H1 (cell line): ENCODE data around the gene OSBP. TPM values are rescaled to one million over a fixed set of nuclear protein-coding genes. Genes with fewer than 3 reads are reported as not detected.

Source experiments
- CTCF ChIA-PET: fragments of 300-600 bp; sonication (Branson Sonifier 250); formaldehyde crosslinking; loops from one replicate; lab custom pipeline; 2021; ENCODE audit not compliant: partially characterized antibody; lab: Charles Lee
- POLR2A ChIA-PET: fragments of 300-600 bp; sonication (Branson Sonifier 250); formaldehyde crosslinking; loops from one replicate; lab custom pipeline; 2021; ENCODE audit warnings: inconsistent platforms; ENCODE audit not compliant: partially characterized antibody; lab: Charles Lee
- DNase-seq, 2 experiments: peaks; one replicate each; pipeline versions ENCODE4 v3.0.0 to v3.0.0-alpha.2; 2010 to 2022; ENCODE audit warnings: low spot score in 2 of 2, low read depth in 1 of 2, mixed read lengths in 1 of 2
- FAIRE-seq: peaks from 2 replicates; lab custom pipeline; 2011; peaks lifted over from hg19 to GRCh38; lab: Jason Lieb, UNC
- H2AFZ ChIP-seq: 2 replicates; pipeline ENCODE4 v1.8.1; 2012; ENCODE audit warnings: low read length, inconsistent platforms
- H2AK5ac ChIP-seq: 2 replicates; pipeline ENCODE4 v1.6.1; 2013; ENCODE audit warnings: low read depth, low read length
- H2BK120ac ChIP-seq: replicated peaks from 2 replicates; pipeline ENCODE3; 2013; ENCODE audit warnings: low read depth, low read length, inconsistent platforms
- H2BK12ac ChIP-seq: 2 replicates; pipeline ENCODE4 v1.6.1; 2013; ENCODE audit warnings: low read depth, low read length
- H2BK15ac ChIP-seq: 2 replicates; pipeline ENCODE4 v1.6.1; 2013; ENCODE audit warnings: low read length
- H2BK20ac ChIP-seq: 2 replicates; pipeline ENCODE4 v1.6.1; 2013; ENCODE audit warnings: low read length
- H2BK5ac ChIP-seq: 2 replicates; pipeline ENCODE4 v1.6.1; 2013; ENCODE audit warnings: low read depth, low read length
- H3K14ac ChIP-seq: 2 replicates; pipeline ENCODE4 v1.6.1; 2013; ENCODE audit warnings: inconsistent platforms; ENCODE audit not compliant: insufficient read length
- H3K18ac ChIP-seq: 2 replicates; pipeline ENCODE4 v1.6.1; 2013; ENCODE audit warnings: low read length; ENCODE audit errors: extremely low read depth
- H3K23ac ChIP-seq: 2 replicates; pipeline ENCODE4 v1.6.1; 2013; ENCODE audit warnings: inconsistent platforms; ENCODE audit not compliant: insufficient read length
- H3K23me2 ChIP-seq: 2 replicates; pipeline ENCODE4 v1.6.1; 2013; ENCODE audit warnings: low read depth, low read length
- H3K27ac ChIP-seq: 2 replicates; pipeline ENCODE4 v1.6.1; 2011; ENCODE audit warnings: low read depth, low read length, inconsistent platforms
- H3K27me3 ChIP-seq, 4 experiments: replicated peaks in 1 of 4; 1 replicate in 1 of 4; 2 replicates in 3 of 4; pipeline versions ENCODE4 v1.6.1 to v1.8.1; 2011 to 2013; ENCODE audit warnings: low read length in 3 of 4, mild to moderate bottlenecking in 3 of 4, inconsistent platforms in 2 of 4, mixed read lengths in 2 of 4, moderate library complexity in 1 of 4; ENCODE audit not compliant: control insufficient read depth in 3 of 4, insufficient read depth in 3 of 4; ENCODE audit errors: extremely low read depth in 1 of 4
- H3K36me3 ChIP-seq, 4 experiments: 2 replicates each; pipeline versions ENCODE4 v1.6.1 to v1.8.1; 2011 to 2013; ENCODE audit warnings: mild to moderate bottlenecking in 4 of 4, low read length in 3 of 4, moderate library complexity in 2 of 4, control low read depth in 1 of 4, inconsistent platforms in 1 of 4; ENCODE audit not compliant: insufficient read depth in 4 of 4, control insufficient read depth in 2 of 4
- H3K4ac ChIP-seq: replicated peaks from 2 replicates; pipeline ENCODE3; 2013; ENCODE audit warnings: low read length, low read depth, mixed read lengths, inconsistent platforms; ENCODE audit not compliant: insufficient read length
- H3K4me1 ChIP-seq, 4 experiments: replicated peaks in 1 of 4; 1 replicate in 1 of 4; 2 replicates in 3 of 4; pipeline versions ENCODE4 v1.6.1 to v1.8.1; 2011 to 2013; ENCODE audit warnings: low read length in 3 of 4, inconsistent platforms in 2 of 4, mixed read lengths in 1 of 4; ENCODE audit not compliant: insufficient read depth in 4 of 4, control insufficient read depth in 3 of 4
- H3K4me2 ChIP-seq, 2 experiments: 2 replicates each; pipeline versions ENCODE4 v1.6.1 to v1.8.1; 2011 to 2013; ENCODE audit warnings: low read depth in 2 of 2, low read length in 2 of 2, control low read depth in 1 of 2, inconsistent platforms in 1 of 2, mild to moderate bottlenecking in 1 of 2; ENCODE audit not compliant: insufficient read depth in 1 of 2
- H3K4me3 ChIP-seq, 4 experiments: fragments of 200-600, 300-600 bp in 1 of 4; sonication (generic), shearing (Covaris generic), sonication (Bioruptor Twin) in 1 of 4; 2 replicates each; pipeline versions ENCODE4 v1.5.1 to v1.8.1; 2011 to 2016; ENCODE audit warnings: low read length in 4 of 4, low read depth in 3 of 4, control low read depth in 2 of 4, inconsistent platforms in 2 of 4, mild to moderate bottlenecking in 2 of 4, mixed read lengths in 1 of 4, moderate library complexity in 1 of 4; ENCODE audit not compliant: insufficient read depth in 2 of 4; ENCODE audit errors: extremely low read depth in 1 of 4
- H3K56ac ChIP-seq: replicated peaks from 2 replicates; pipeline ENCODE3; 2013; ENCODE audit warnings: low read depth, mild to moderate bottlenecking, mixed read lengths, low read length, inconsistent platforms; ENCODE audit not compliant: insufficient read length
- H3K79me1 ChIP-seq: 2 replicates; pipeline ENCODE4 v1.6.1; 2013; ENCODE audit warnings: low read depth, low read length, control low read depth
- H3K79me2 ChIP-seq, 2 experiments: 2 replicates each; pipeline versions ENCODE4 v1.6.1 to v1.8.1; 2012 to 2013; ENCODE audit warnings: low read length in 2 of 2, mild to moderate bottlenecking in 2 of 2, inconsistent platforms in 1 of 2; ENCODE audit not compliant: insufficient read depth in 2 of 2, control insufficient read depth in 1 of 2
- H3K9ac ChIP-seq, 4 experiments: replicated peaks in 1 of 4; 1 replicate in 1 of 4; 2 replicates in 3 of 4; pipeline versions ENCODE4 v1.6.1 to v1.8.1; 2011 to 2013; ENCODE audit warnings: low read depth in 3 of 4, low read length in 3 of 4, control low read depth in 2 of 4, mild to moderate bottlenecking in 2 of 4, moderate library complexity in 2 of 4, inconsistent platforms in 1 of 4; ENCODE audit errors: extremely low read depth in 1 of 4
- H3K9me3 ChIP-seq, 2 experiments: 2 replicates each; pipeline versions ENCODE4 v1.6.1 to v1.8.1; 2012 to 2013; ENCODE audit warnings: mild to moderate bottlenecking in 2 of 2, moderate library complexity in 2 of 2, control low read depth in 1 of 2, inconsistent platforms in 1 of 2, low read depth in 1 of 2, low read length in 1 of 2, mixed read lengths in 1 of 2; ENCODE audit not compliant: insufficient read depth in 2 of 2
- H4K20me1 ChIP-seq, 2 experiments: replicated peaks in 1 of 2; 2 replicates each; pipeline versions ENCODE3 to v1.8.1; 2011 to 2013; ENCODE audit warnings: inconsistent platforms in 2 of 2, low read length in 2 of 2, mild to moderate bottlenecking in 1 of 2; ENCODE audit not compliant: insufficient read depth in 2 of 2, control insufficient read depth in 1 of 2
- H4K5ac ChIP-seq: 2 replicates; pipeline ENCODE4 v1.6.1; 2013; ENCODE audit warnings: low read length, low read depth, mixed read lengths, inconsistent platforms; ENCODE audit not compliant: insufficient read length
- H4K8ac ChIP-seq: 2 replicates; pipeline ENCODE4 v1.8.0; 2013; ENCODE audit warnings: mild to moderate bottlenecking, moderate library complexity, low read length, inconsistent platforms; ENCODE audit not compliant: insufficient read depth; ENCODE audit errors: extremely low read depth
- H4K91ac ChIP-seq: replicated peaks from 2 replicates; pipeline ENCODE3; 2013; ENCODE audit warnings: low read length, mixed read lengths, inconsistent platforms; ENCODE audit not compliant: insufficient read length
- BRCA1 ChIP-seq: IDR thresholded peaks from 2 replicates; pipeline ENCODE4 v1.6.1; 2012; ENCODE audit warnings: low read depth, low read length, improper control_type of control experiment
- CBX5 ChIP-seq: fragments of 300-800, 300-1000 bp; sonication (generic); IDR thresholded peaks from 2 replicates; pipeline ENCODE4 v1.7.1; 2016; ENCODE audit warnings: antibody characterized with exemption, low read length, low read depth
- GTF2F1 ChIP-seq: IDR thresholded peaks from 2 replicates; pipeline ENCODE4 v1.6.1; 2012; ENCODE audit warnings: low read depth, low read length, improper control_type of control experiment, borderline replicate concordance
- MAX ChIP-seq: IDR thresholded peaks from 2 replicates; pipeline ENCODE4 v1.6.1; 2012; ENCODE audit warnings: inconsistent platforms
- NANOG ChIP-seq: IDR thresholded peaks from 2 replicates; pipeline ENCODE4 v1.6.1; 2011; ENCODE audit warnings: low read length, low read depth, mild to moderate bottlenecking, inconsistent platforms; ENCODE audit not compliant: insufficient read depth, poor library complexity, severe bottlenecking
- POLR2A ChIP-seq, 2 experiments: IDR thresholded peaks; 1 replicate in 1 of 2; 2 replicates in 1 of 2; pipeline ENCODE4 v1.6.1; 2011; ENCODE audit warnings: low read depth in 2 of 2, low read length in 2 of 2, mild to moderate bottlenecking in 2 of 2; ENCODE audit errors: control extremely low read depth in 1 of 2
- RAD21 ChIP-seq, 2 experiments: IDR thresholded peaks in 1 of 2; conservative IDR thresholded peaks in 1 of 2; 2 replicates each; pipeline ENCODE4 v1.6.1; 2011; ENCODE audit warnings: low read depth in 2 of 2, low read length in 2 of 2, improper control_type of control experiment in 1 of 2, inconsistent platforms in 1 of 2, mild to moderate bottlenecking in 1 of 2, moderate library complexity in 1 of 2
- SUZ12 ChIP-seq: fragments of 200-600 bp; sonication (generic); IDR thresholded peaks from 2 replicates; pipeline ENCODE4 v1.6.1; 2012; ENCODE audit warnings: mild to moderate bottlenecking, inconsistent platforms, low read length, moderate library complexity, mixed read lengths
- TAF7 ChIP-seq: optimal IDR thresholded peaks from 2 replicates; pipeline ENCODE3; 2011; ENCODE audit warnings: low read depth, mild to moderate bottlenecking, inconsistent platforms, low read length, moderate library complexity, borderline replicate concordance
- TCF12 ChIP-seq: IDR thresholded peaks from 2 replicates; pipeline ENCODE4 v1.6.1; 2011; ENCODE audit warnings: low read depth, mild to moderate bottlenecking, low read length
- TEAD4 ChIP-seq: IDR thresholded peaks from 2 replicates; pipeline ENCODE4 v1.6.1; 2012; ENCODE audit warnings: low read depth, low read length, inconsistent platforms, mixed read lengths
- USF2 ChIP-seq: IDR thresholded peaks from 2 replicates; pipeline ENCODE4 v1.6.1; 2011; ENCODE audit warnings: low read length, improper control_type of control experiment
- WGBS, 2 experiments: shearing (Covaris generic) in 1 of 2; methylation state at CpG; one replicate each; pipeline versions ENCODE4 v1.1.6 to v1.1.7; 2013 to 2015; ENCODE audit warnings: low lambda C conversion rate in 2 of 2, mixed read lengths in 2 of 2, inconsistent platforms in 1 of 2, low coverage in 1 of 2, missing lambda C conversion rate in 1 of 2; ENCODE audit not compliant: insufficient replicate concordance in 2 of 2, insufficient coverage in 1 of 2, insufficient read length in 1 of 2; ENCODE audit errors: extremely low coverage in 1 of 2, missing lambda C conversion rate in 1 of 2; 5-methylcytosine and 5-hydroxymethylcytosine counted together
- polyA plus RNA-seq, 7 experiments: library from polyadenylated mRNA; depleted of rRNA in 3 of 7; stranded (reverse) in 5 of 7; unstranded in 2 of 7; fragments of >200 nt in 5 of 7; fragments of 200-250 nt in 2 of 7; gene quantifications; 1 replicate in 5 of 7; 2 replicates in 1 of 7; 4 replicates in 1 of 7; pipeline versions ENCODE4 v1.2.1 to v1.2.3, GENCODE V29; 2011 to 2013; ENCODE audit warnings: missing spikeins in 2 of 7, mixed read lengths in 2 of 7
- total RNA-seq: library from RNA; stranded (reverse); fragmentation: NEBNext Ultra II Directional; extraction: Animal tissue kit (Norgen Biotek cat#: 25700); gene quantifications from 2 replicates; pipeline ENCODE4 v1.2.1, GENCODE V29; 2021

OSBP gene
- total and polyA plus RNA-seq, 2 of the 8 experiments (the other 6 are each of a cell fraction or from before 2014, with no cell fraction given) = 13.2 to 43.1 TPM

- H3K4me1 ChIP-seq = peaks cover 0 to 2% (median 1%) of the 10 kb centered on the region in 4 experiments; a peak in 2 of 7 replicates
- H4K8ac ChIP-seq = no peak overlapping the region
- H2BK15ac ChIP-seq = no peak overlapping the region
- no peak overlapping the region for H2BK12ac ChIP-seq
- no peak overlapping the region for H3K27ac ChIP-seq
- H2AK5ac ChIP-seq = no peak overlapping the region
- no peak overlapping the region for H4K5ac ChIP-seq
- H3K79me2 ChIP-seq = no peaks in the 10 kb centered on the region
- POLR2A ChIA-PET = interaction anchor here (1.1 kb wide), 1 partner anchor 63 kb away, joined by 3 read pairs; no protein-coding TSS in a partner anchor
- H3K9ac ChIP-seq = no peak overlapping the region
- no peak overlapping the region for H3K23ac ChIP-seq
- H4K20me1 ChIP-seq = no peaks in the 10 kb centered on the region
- no peaks in the 10 kb centered on the region for H3K23me2 ChIP-seq
- H3K14ac ChIP-seq = no peak overlapping the region
- no peaks in the 10 kb centered on the region for H3K36me3 ChIP-seq
- DNase-seq (no peak), FAIRE-seq (no peak)
- no peak overlapping the region for H2BK5ac ChIP-seq
- no peak overlapping the region for H3K4ac ChIP-seq
- H3K18ac ChIP-seq = no peak overlapping the region
- H3K79me1 ChIP-seq = no peaks in the 10 kb centered on the region
- no peak overlapping the region for H3K4me2 ChIP-seq
- H4K91ac ChIP-seq = no peak overlapping the region
- H3K27me3 ChIP-seq = no peaks in the 10 kb centered on the region
- H2AFZ ChIP-seq = no peak overlapping the region
- no peak overlapping the region for H2BK120ac ChIP-seq
- H3K56ac ChIP-seq = no peak overlapping the region
- CTCF ChIA-PET = no interaction called here
- H3K9me3 ChIP-seq = no peaks in the 10 kb centered on the region
- no peak overlapping the region for H2BK20ac ChIP-seq
- no peak overlapping the region for H3K4me3 ChIP-seq
- 74% methylated on average over 2 of the region's 2 CpGs; no CpG with 5 or more reads in 1 of the 2 experiments for WGBS, 2 experiments
- no peak for TF ChIP-seq POLR2A (IDR thresholded peaks at IDR 0.05; ENCODE audit: control extremely low read depth in 1 of 2, low read depth in 2 of 2, low read length in 2 of 2)
- no peak for TF ChIP-seq TCF12
- TF ChIP-seq RAD21 (IDR thresholded peaks at IDR 0.05 in 1 of 2, conservative IDR thresholded peaks at IDR 0.05 in 1 of 2; ENCODE audit: low read depth in 2 of 2, low read length in 2 of 2) = no peak
- TF ChIP-seq MAX = no peak
- TF ChIP-seq TEAD4 = no peak
- TF ChIP-seq NANOG = no peak
- TF ChIP-seq BRCA1 = no peak
- no peak for TF ChIP-seq USF2
- TF ChIP-seq SUZ12 = no peak
- TF ChIP-seq TAF7 = no peak
- no peak for TF ChIP-seq GTF2F1
- no peak for TF ChIP-seq CBX5
Observed at GRCh38 chr11:59630493-59630892, 14.9 kb upstream of the OSBP start.
